Stimulated activated effector memory CD8-positive, alpha-beta T cell treated with anti-CD3 and anti-CD28 coated beads, Interleukin-12 subunit alpha, Interleukin-12 subunit beta, amount 100 ng/mL, for 72 hours (primary cell): ENCODE measurements around the gene ZNF529.

Experiments used
- ATAC-seq: fragments of 150-1000 bp; cut with Tn5 transposase; 2 replicates; pipeline ENCODE4 v1.10.0; 2021
- DNase-seq, 2 donors: peaks; one replicate each; pipeline ENCODE4 v3.0.0; 2021 to 2022; ENCODE audit warnings: low spot score in 2 of 2
- H3K27ac Mint-ChIP-seq: one replicate; pipeline ENCODE4 v1.8.0; 2022; ENCODE audit warnings: mild to moderate bottlenecking, mixed read lengths
- H3K36me3 Mint-ChIP-seq: one replicate; pipeline ENCODE4 v1.8.0; 2022; ENCODE audit warnings: mild to moderate bottlenecking, mixed read lengths
- H3K4me1 Mint-ChIP-seq: one replicate; pipeline ENCODE4 v1.8.0; 2022; ENCODE audit warnings: mixed read lengths
- H3K4me3 Mint-ChIP-seq: one replicate; pipeline ENCODE4 v1.8.0; 2022; ENCODE audit warnings: mild to moderate bottlenecking, mixed read lengths
- H3K9me3 Mint-ChIP-seq: one replicate; pipeline ENCODE4 v1.8.0; 2022; ENCODE audit warnings: mixed read lengths

The ZNF529 gene

DNA sequence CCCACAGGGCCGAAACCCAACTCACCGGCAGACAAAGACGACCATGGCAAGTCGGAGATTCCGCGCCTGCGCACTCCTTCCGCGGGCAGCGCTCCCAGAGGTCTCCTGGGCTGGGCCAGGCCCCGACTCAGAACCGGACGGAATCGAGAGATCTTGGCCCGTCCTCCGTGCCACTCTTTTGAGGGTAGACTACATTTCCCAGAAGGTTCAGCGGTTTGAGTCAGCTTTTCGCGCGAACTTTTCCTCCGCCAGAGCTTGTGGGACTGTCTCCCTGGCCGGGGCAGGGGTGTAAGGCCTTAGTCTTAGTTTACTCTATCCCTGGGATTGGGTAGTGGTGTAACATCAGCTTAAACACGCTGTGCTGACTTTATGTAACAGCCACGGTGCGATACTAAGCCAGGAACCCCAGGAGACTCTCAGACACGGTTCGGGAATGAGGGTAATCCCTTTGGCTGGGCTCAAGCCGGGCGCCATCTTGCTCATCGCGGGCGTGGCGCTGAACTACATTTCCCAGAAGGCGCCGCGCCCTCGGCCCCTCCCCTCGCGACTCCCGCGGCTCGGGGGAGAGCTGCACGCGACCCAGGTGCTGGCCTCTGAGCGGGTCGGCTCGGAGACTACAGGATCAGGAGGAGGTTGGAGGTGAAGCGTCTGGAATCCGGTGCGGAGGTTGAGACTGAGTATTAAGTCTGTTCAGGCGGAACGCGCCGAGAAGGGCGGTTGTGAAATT lies 44.7 kb downstream of the ZNF529 start, which contains the start of gene ZNF260:
Gene ZNF260, minus strand, starts transcription at position 78 of the 727 bp plus-strand sequence. CDS start 13,033 bp downstream, outside the sequence.
- ATAC-seq (peak; percentile 92), DNase-seq (peak; percentile 86 to 96)
- peak within 1 kb of the TSS; percentile 99 for H3K27ac Mint-ChIP-seq
- H3K36me3 Mint-ChIP-seq, result peaks cover 40% of the 10 kb centered on the region
- peaks cover 9% of the 10 kb centered on the region for H3K9me3 Mint-ChIP-seq
- peaks cover 24% of the 10 kb centered on the region for H3K4me1 Mint-ChIP-seq
- peak within 1 kb of the TSS; percentile 98 for H3K4me3 Mint-ChIP-seq

DNA sequence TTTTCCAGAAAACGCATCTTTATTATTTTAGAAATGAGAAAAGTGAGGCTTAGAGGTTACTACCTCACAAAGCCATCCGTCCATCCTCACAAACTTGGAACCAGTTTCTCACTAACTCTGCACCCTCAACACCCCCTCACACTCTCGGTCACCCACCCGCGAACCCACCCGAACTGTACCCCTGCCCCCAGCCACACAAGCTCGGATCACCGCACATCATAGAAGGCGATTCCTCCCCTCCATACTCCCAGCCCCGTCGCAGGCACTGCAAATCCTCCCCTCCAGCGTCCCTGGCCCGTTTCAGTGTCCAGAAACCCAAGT lies 45.3 kb downstream of the ZNF529 start:
- Mint-ChIP-seq H3K4me3 (peak overlapping the region; percentile 98), H3K4me1 (peaks cover 24% of the 10 kb centered on the region), H3K9me3 (peaks cover 10% of the 10 kb centered on the region), H3K27ac (peak overlapping the region; percentile 99), H3K36me3 (peaks cover 40% of the 10 kb centered on the region)
- ATAC-seq (no peak), DNase-seq (no peak)

DNA sequence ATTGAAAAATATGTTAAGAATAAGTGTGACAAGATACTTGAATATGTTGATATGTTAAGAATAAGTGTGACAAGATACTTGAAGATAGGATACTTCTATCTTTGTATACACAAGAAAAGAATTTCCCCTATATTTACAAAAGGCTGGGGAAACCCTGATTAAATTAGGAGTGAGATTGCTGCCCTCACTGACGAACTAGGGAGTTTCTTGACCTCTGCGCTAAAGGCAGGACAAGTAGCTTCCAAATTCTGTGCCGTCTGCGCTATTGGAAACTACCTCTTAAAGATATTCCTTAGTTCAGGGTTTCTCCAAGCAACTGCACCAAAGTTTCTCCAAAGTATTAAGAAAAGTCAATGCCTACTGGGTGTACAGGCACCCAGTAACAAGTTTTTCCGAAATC lies 45.8 kb downstream of the ZNF529 start:
- ATAC-seq, result no peak
- H3K36me3 Mint-ChIP-seq, result peaks cover 40% of the 10 kb centered on the region
- H3K27ac Mint-ChIP-seq, result peak overlapping the region; percentile 99

DNA sequence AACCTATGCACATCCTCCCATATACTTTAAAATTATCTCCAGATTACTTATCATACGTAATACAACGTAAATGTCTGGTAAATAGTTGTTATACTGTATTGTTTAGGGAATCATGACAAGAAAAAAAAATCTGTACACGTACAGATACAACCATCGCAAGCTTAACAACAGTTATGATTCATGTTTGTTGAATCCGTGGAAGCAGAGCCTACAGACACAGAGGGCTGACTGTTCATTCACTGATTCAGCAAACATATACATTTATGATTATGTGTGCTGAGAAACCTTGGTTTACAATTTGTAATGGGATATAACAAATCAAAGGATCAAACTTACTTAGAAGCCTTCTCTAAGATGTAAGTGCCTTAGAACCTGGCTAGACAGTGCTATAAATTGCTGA lies 46.5 kb downstream of the ZNF529 start:
- DNase-seq, result no peak
- no peak for ATAC-seq
- Mint-ChIP-seq H3K4me3 (peak overlapping the region; percentile 98), H3K9me3 (peaks cover 11% of the 10 kb centered on the region), H3K4me1 (peaks cover 24% of the 10 kb centered on the region), H3K27ac (no peak overlapping the region), H3K36me3 (peaks cover 42% of the 10 kb centered on the region)

More for the DNA sequence above, 45.8 kb downstream of the ZNF529 start:
- DNase-seq, result no peak
- peaks cover 11% of the 10 kb centered on the region for H3K9me3 Mint-ChIP-seq
- peak overlapping the region; percentile 98 for H3K4me3 Mint-ChIP-seq
- peaks cover 24% of the 10 kb centered on the region for H3K4me1 Mint-ChIP-seq

DNA sequence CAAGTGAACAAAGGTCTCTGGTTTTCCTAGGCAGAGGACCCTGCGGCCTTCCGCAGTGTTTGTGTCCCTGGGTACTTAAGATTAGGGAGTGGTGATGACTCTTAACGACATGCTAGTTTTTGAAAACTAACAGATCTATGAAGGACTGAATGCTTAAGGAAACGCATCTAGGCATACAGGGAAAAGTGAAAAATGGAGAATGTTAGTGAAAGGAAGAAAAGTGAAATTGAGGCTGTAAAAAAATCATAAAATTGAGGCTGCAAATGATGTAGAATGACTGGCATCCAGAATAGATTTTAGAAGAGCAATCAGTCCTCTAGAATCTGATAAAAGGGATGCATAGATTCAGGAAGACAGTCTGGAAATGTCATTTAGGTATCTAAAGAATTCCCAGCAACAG lies 48.5 kb downstream of the ZNF529 start:
- peaks cover 61% of the 10 kb centered on the region for H3K36me3 Mint-ChIP-seq

DNA sequence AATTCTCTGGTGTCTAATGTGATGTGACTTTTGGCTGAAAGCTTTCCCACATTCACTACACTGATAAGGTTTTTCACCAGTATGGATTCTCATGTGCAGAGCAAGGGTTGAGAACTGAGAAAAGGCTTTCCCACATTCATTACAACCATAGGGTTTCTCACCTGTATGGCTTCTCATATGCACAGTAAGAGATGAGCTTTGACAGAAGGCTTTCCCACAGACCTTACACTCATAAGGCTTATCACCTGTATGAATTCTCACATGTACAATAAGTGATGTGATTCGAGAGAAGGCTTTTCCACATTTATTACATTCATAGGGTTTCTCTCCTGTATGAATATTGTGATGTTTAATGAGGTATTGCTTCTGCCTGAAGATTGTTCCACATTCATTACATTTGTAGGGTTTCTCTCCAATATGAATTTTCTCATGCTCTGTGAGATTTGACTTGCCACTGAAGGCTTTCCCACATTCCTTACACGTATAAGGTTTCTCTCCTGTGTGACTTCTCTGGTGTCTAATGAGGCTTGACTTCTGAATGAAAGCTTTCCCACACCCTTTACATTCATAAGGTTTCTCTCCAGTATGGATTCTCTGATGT lies 59.0 kb downstream of the ZNF529 start:
- DNase-seq, result no peak
- H3K4me1 Mint-ChIP-seq, result no peaks in the 10 kb centered on the region
- H3K36me3 Mint-ChIP-seq, result peaks cover 49% of the 10 kb centered on the region
- H3K9me3 Mint-ChIP-seq, result peaks cover 33% of the 10 kb centered on the region
- H3K27ac Mint-ChIP-seq, result no peak overlapping the region
- H3K4me3 Mint-ChIP-seq, result no peak overlapping the region
- no peak for ATAC-seq

More for the DNA sequence above, 48.5 kb downstream of the ZNF529 start:
- ATAC-seq (no peak), DNase-seq (no peak)
- peaks cover 15% of the 10 kb centered on the region for H3K9me3 Mint-ChIP-seq
- H3K4me3 Mint-ChIP-seq, result no peak overlapping the region
- H3K4me1 Mint-ChIP-seq, result peaks cover 24% of the 10 kb centered on the region
- no peak overlapping the region for H3K27ac Mint-ChIP-seq

DNA sequence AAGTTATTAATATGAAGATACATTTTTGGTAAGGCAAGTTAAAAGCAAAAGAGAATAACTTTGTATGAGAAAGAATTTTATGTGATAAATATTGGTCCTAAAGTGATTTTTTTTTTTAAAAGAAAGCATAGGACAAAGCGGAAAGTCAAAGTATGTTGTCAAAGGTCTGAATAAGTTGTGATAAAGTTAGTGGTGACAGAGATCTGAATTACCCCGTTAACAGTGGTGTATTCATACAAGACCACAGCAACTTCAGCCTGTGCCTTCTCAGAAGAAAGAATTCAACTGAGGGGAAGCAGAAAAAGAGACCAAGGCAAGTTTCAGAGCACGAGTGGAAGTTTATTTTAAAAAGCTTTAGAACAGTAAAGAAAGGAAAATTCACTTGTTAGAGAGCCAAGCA lies 64.8 kb downstream of the ZNF529 start:
- DNase-seq (no peak), ATAC-seq (no peak)
- Mint-ChIP-seq H3K36me3 (no peaks in the 10 kb centered on the region), H3K27ac (no peak overlapping the region), H3K4me3 (no peak overlapping the region), H3K9me3 (peaks cover 12% of the 10 kb centered on the region), H3K4me1 (no peaks in the 10 kb centered on the region)

DNA sequence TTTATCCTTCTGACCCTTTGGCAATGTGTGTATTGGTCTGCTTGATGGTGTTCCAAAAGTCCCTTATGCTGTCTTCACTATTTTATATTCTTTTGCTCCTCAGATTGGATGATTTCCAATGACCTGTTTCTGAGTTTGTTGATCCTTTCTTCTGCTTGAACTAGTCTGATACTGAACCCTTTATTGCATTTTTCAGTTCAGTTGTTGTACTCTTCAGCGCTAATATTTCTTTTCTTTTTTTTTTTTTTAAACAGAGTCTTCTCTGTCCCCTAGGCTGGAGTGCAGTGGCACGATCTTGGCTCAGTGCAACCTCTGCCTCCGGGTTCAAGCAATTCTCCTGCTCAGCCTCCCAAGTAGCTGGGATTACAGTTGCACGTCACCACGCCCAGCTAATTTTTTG lies 71.1 kb downstream of the ZNF529 start:
- DNase-seq, result no peak
- H3K36me3 Mint-ChIP-seq, result no peaks in the 10 kb centered on the region
- no peaks in the 10 kb centered on the region for H3K4me1 Mint-ChIP-seq
- no peak overlapping the region for H3K27ac Mint-ChIP-seq
- no peak overlapping the region for H3K4me3 Mint-ChIP-seq
- ATAC-seq, result no peak
- peaks cover 18% of the 10 kb centered on the region for H3K9me3 Mint-ChIP-seq

DNA sequence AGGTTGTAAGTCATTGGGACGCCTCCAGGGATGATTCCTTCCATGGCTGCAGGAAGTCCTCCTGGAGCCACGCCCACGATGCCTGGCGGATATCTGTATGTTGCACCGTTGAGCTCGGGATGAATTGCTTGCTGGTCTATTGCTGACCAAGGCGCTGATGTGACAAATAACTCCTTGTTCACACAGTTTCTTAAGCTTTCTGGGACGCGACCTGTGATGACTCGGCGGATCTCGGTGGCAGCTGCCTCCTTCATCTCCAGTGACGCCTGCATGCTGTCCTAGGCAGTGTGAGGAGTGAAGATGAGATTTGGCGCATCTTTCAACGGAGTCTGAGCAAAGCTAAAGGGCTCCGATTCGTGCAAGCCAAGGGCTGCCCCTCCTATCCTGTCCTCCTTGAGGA lies 76.1 kb downstream of the ZNF529 start:
- DNase-seq (no peak), ATAC-seq (no peak)
- no peak overlapping the region for H3K27ac Mint-ChIP-seq
- H3K9me3 Mint-ChIP-seq, result peaks cover 14% of the 10 kb centered on the region
- no peaks in the 10 kb centered on the region for H3K36me3 Mint-ChIP-seq
- no peak overlapping the region for H3K4me3 Mint-ChIP-seq
- peaks cover 5% of the 10 kb centered on the region for H3K4me1 Mint-ChIP-seq
